Suprapubic skin (tissue), 4 donors: Measurements from ENCODE around the gene PRMT1. TPM values are rescaled to one million over a fixed set of nuclear protein-coding genes. Genes with fewer than 3 reads are reported as not detected.

ENCODE experiments used
- DNase-seq, 2 donors: peaks; one replicate each; pipeline ENCODE4 v3.0.0-alpha.2; 2019; ENCODE audit warnings: low spot score in 2 of 2
- H3K27ac ChIP-seq: fragments of 200-600 bp; sonication (generic); one replicate; pipeline ENCODE4 v1.5.1; 2019
- H3K27me3 ChIP-seq: fragments of 200-600 bp; sonication (generic); one replicate; pipeline ENCODE4 v1.5.1; 2019
- H3K36me3 ChIP-seq: fragments of 200-600 bp; sonication (generic); one replicate; pipeline ENCODE4 v1.5.1; 2019
- H3K4me1 ChIP-seq: fragments of 200-600 bp; sonication (generic); one replicate; pipeline ENCODE4 v1.5.1; 2019
- H3K4me3 ChIP-seq: fragments of 200-600 bp; sonication (generic); one replicate; pipeline ENCODE4 v1.5.1; 2019; ENCODE audit warnings: mild to moderate bottlenecking
- H3K9me3 ChIP-seq: fragments of 200-600 bp; sonication (generic); one replicate; pipeline ENCODE4 v1.5.1; 2019
- CTCF ChIP-seq, 2 donors: fragments of 200-600 bp in 1 of 2; fragments of 450-650 bp in 1 of 2; sonication (generic) in 1 of 2; IDR thresholded peaks; one replicate each; pipeline ENCODE4 v1.5.1; 2016 to 2019; ENCODE audit warnings: antibody characterized with exemption in 2 of 2, mild to moderate bottlenecking in 1 of 2, moderate library complexity in 1 of 2
- EP300 ChIP-seq: sonication (generic); formaldehyde crosslinking; IDR thresholded peaks from one replicate; pipeline ENCODE4 v1.6.1; 2017; ENCODE audit warnings: antibody characterized with exemption
- POLR2A ChIP-seq, 2 donors: fragments of 450-650 bp; IDR thresholded peaks; one replicate each; pipeline ENCODE4 v1.6.1; 2017; ENCODE audit warnings: antibody characterized with exemption in 2 of 2, mild to moderate bottlenecking in 2 of 2, moderate library complexity in 2 of 2
- POLR2AphosphoS5 ChIP-seq, 3 donors: sonication (generic); formaldehyde crosslinking; IDR thresholded peaks; one replicate each; pipeline ENCODE4 v1.6.1; 2017; ENCODE audit warnings: antibody characterized with exemption in 3 of 3
- WGBS: methylation state at CpG from one replicate; pipeline ENCODE4 v1.1.5; 2018; 5-methylcytosine and 5-hydroxymethylcytosine counted together
- total RNA-seq, 4 donors: library from RNA; depleted of rRNA; stranded (reverse); fragments of >200 nt; gene quantifications; one replicate each; pipeline ENCODE4 v1.1.0, GENCODE V29; 2016

PRMT1 gene
- total RNA-seq, 4 donors from 2014 or later: 101 to 142 (median 112) TPM

GRCh38 chr19:49664171-49665035, 12.7 kb upstream of the PRMT1 start:
- 1% methylated on average over 52 of the region's 53 CpGs for WGBS

GRCh38 chr19:49665036-49665350, 12.1 kb upstream of the PRMT1 start:
- H3K4me1 ChIP-seq: peaks cover 29% of the 10 kb centered on the region
- peak overlapping the region; percentile 76 for H3K4me3 ChIP-seq
- TF ChIP-seq CTCF (IDR thresholded peaks at IDR 0.05) (no peak), POLR2AphosphoS5 (IDR thresholded peaks at IDR 0.05) (no peak), EP300 (no peak), POLR2A (IDR thresholded peaks at IDR 0.05) (no peak)
- peak overlapping the region; percentile 89 for H3K27ac ChIP-seq
- H3K36me3 ChIP-seq: peaks cover 30% of the 10 kb centered on the region
- no peak for DNase-seq
- H3K27me3 ChIP-seq: no peaks in the 10 kb centered on the region
- H3K9me3 ChIP-seq: no peaks in the 10 kb centered on the region
- WGBS: 0% methylated on average over 7 of the region's 7 CpGs

More at GRCh38 chr19:49664171-49665035, 12.7 kb upstream of the PRMT1 start:
- peak overlapping the region; percentile 76 for H3K4me3 ChIP-seq
- H3K36me3 ChIP-seq: peaks cover 35% of the 10 kb centered on the region
- H3K27me3 ChIP-seq: no peaks in the 10 kb centered on the region
- H3K9me3 ChIP-seq: no peaks in the 10 kb centered on the region
- peak; percentile 95 to 97 for DNase-seq
- TF ChIP-seq POLR2AphosphoS5 (IDR thresholded peaks at IDR 0.05) (peak in 1 of 3 donors; percentile 54), EP300 (no peak), CTCF (IDR thresholded peaks at IDR 0.05) (peak; percentile 3 to 33), POLR2A (IDR thresholded peaks at IDR 0.05) (peak in 1 of 2 donors; percentile 14)
- peaks cover 29% of the 10 kb centered on the region for H3K4me1 ChIP-seq
- peak overlapping the region; percentile 89 for H3K27ac ChIP-seq

- H3K36me3 ChIP-seq: peaks cover 30% of the 10 kb centered on the region
- DNase-seq: peak; percentile 99 to 100
- H3K27ac ChIP-seq: peak within 1 kb of the TSS; percentile 89
- H3K4me1 ChIP-seq: peaks cover 29% of the 10 kb centered on the region
- TF ChIP-seq EP300: no peak
- no peak for TF ChIP-seq POLR2A (IDR thresholded peaks at IDR 0.05)
- TF ChIP-seq POLR2AphosphoS5 (IDR thresholded peaks at IDR 0.05): peak in 1 of 3 donors; percentile 79
- no peak for TF ChIP-seq CTCF (IDR thresholded peaks at IDR 0.05)
- H3K4me3 ChIP-seq: peak within 1 kb of the TSS; percentile 76
- 0% methylated on average over 35 of the region's 50 CpGs for WGBS
- no peaks in the 10 kb centered on the region for H3K27me3 ChIP-seq
- no peaks in the 10 kb centered on the region for H3K9me3 ChIP-seq
These were observed 11.5 kb upstream of the PRMT1 start, which contains the start of the genes BCL2L12 and IRF3 for GRCh38 chr19:49665351-49666119. Gene BCL2L12, plus strand, starts transcription at chr19:49665933. Its CDS starts 760 bp downstream, at chr19:49666693. Gene IRF3, minus strand, starts transcription at chr19:49665857. Its CDS starts 1,019 bp downstream, at chr19:49664838.

- H3K4me3 ChIP-seq: peak overlapping the region; percentile 76
- no peak for DNase-seq
- WGBS: 0% methylated on average over 5 of the region's 9 CpGs
- TF ChIP-seq EP300 (no peak), POLR2A (IDR thresholded peaks at IDR 0.05) (no peak), CTCF (IDR thresholded peaks at IDR 0.05) (no peak), POLR2AphosphoS5 (IDR thresholded peaks at IDR 0.05) (no peak)
- H3K27ac ChIP-seq: peak overlapping the region; percentile 89
- peaks cover 29% of the 10 kb centered on the region for H3K4me1 ChIP-seq
- H3K9me3 ChIP-seq: no peaks in the 10 kb centered on the region
- no peaks in the 10 kb centered on the region for H3K27me3 ChIP-seq
- H3K36me3 ChIP-seq: peaks cover 26% of the 10 kb centered on the region
These were observed 11.0 kb upstream of the PRMT1 start for GRCh38 chr19:49666120-49666444.

- Histone ChIP-seq H3K9me3 (no peaks in the 10 kb centered on the region), H3K36me3 (peaks cover 12% of the 10 kb centered on the region), H3K27ac (no peak overlapping the region), H3K4me1 (peaks cover 32% of the 10 kb centered on the region), H3K27me3 (no peaks in the 10 kb centered on the region), H3K4me3 (no peak overlapping the region)
- TF ChIP-seq CTCF (IDR thresholded peaks at IDR 0.05) (no peak), POLR2AphosphoS5 (IDR thresholded peaks at IDR 0.05) (no peak), EP300 (no peak), POLR2A (IDR thresholded peaks at IDR 0.05) (no peak)
- WGBS: 100% methylated on average over 2 of the region's 2 CpGs
- no peak for DNase-seq
These were observed 9.6 kb upstream of the PRMT1 start for GRCh38 chr19:49667473-49667872.
